GM19438 (cell line): ENCODE data around the gene DGKQ.

Source experiments
- ATAC-seq: cut with Tn5 transposase; IDR thresholded peaks from one replicate; pipeline ENCODE4 v1.9.1; 2021; ENCODE audit warnings: low read depth; ENCODE audit not compliant: unreplicated experiment

The DGKQ gene

DNA sequence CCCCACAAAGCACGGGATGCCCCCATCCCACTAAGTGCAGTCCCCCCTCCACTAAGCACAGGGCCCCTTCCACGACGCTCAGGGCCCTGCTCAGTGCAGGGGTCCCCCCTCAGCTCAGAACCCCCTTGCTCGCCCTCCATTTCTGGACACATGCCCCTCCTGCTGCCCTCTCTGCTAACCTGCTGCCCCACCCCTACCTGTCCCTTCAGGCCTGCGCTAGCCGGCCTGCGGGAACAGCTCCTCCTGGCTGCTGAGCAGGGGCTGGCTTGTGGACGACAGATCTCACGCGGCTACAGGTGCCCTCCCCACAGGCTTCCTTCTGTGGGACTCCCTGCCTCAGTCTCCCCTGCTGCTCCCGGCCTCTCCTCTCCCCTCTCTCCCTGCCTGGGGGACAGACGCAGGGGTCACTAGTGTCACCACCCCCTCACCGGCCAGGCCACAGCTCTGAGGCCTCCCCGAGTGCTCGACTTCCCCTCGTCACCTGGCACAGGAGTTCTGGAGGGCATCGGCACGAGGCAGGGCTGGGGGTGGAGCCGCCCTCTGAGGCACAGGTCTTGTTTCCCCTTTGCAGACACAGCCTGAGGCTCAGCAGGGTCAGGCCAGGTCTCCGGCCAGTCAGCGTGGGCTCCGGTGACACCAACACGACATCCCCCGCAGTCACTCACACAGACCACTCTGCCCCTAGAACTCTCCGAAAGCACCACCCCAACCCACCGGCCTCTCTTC, 62.8 kb downstream of the DGKQ start:
- ATAC-seq: no peak

DNA sequence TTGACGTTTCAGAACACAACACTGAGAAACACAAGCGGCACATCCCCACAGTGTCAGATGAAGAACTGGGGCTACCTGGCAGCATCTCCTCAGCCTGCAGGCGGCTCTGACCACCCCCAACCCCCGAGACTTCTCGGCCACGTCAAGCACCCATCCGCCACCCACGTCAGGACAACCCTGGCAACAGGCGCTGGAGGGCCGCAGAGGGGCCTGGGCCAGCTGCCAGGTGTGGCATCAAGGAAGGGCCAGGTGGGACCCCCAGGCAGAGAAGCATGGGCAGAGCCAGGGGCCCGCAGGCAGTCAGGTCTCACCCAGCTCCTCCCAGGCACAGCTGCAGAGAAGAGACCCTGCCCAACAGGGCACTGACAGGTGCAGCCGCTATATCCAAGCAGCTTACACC, 63.5 kb downstream of the DGKQ start:
- ATAC-seq: no peak

DNA sequence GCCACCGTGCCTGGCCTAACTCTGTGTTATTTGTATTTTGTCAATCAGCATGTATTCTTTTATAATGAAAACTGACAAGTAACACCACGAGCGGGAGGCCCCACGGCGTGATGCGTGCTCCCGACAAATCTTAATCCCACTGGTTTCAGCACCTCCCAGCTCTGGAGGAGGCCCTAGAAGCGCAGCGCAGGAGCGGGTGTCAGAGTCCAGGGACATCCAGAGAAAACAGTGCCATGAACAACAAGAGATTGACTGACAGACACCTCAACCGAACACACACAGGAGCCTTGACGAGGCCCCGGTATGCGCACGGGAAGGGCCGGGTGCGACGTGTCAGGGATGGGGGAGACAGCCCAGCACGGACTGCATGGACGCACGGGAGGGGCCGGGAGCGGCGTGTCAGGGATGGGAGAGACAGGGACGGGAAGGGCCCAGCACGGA, 64.2 kb downstream of the DGKQ start:
- no peak for ATAC-seq
